ENCODE results near the gene RGPD6. TPM values are rescaled to one million over a fixed set of nuclear protein-coding genes. Genes with fewer than 3 reads are reported as not detected.
"Not testable (repeated sequence)": the region's sequence is repeated elsewhere in the genome, so short reads cannot be mapped to it uniquely, and the experiment has no call there.

The RGPD6 gene
- total and polyA plus RNA-seq, 2 of the 4 experiments (the other 2 are of a cell fraction), result 6.7 to 10.6 TPM

DNA sequence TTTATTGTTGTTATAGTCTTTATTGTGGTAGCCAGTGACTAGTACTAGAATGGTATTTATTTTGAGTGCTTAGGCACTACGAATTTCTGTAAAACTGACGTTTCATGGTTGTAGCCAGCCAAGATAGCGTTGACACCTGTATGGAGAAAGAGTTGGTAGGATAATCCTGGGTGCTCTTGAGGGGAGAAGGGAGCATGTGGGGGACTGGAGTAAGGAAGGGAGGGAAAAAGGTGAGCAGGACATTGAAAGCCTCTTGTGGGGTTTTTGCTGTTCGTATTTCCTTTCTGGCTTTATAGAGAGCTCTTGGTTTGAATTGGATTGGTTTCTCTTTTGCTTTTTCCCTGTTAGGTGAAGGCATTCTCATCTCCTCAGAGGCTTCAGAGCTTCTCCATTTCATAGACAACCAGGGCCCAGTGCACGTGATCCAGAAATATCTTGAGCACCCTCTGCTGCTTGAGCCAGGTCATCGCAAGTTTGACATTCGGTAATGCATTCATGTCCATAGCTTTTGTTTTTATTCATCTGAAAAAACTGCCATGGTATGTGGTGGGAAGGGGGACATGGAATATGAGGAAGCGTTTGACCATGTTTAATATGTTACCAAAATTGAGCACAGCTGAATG lies 77.2 kb downstream of the RGPD6 start:
- H3K14ac ChIP-seq (replicated peaks; ENCODE audit: low read depth, low read length); H3K9ac ChIP-seq (ENCODE audit: low read depth, low read length); CTCF ChIA-PET; H3K4me2 ChIP-seq (ENCODE audit: low read depth, low read length); H3K23ac ChIP-seq (ENCODE audit: low read depth, low read length); H4K20me1 ChIP-seq (ENCODE audit: insufficient read depth, low read length); H2BK5ac ChIP-seq (ENCODE audit: low read depth, low read length, poor library complexity, severe bottlenecking); intact Hi-C loops (cut with micrococcal nuclease); H4K91ac ChIP-seq (ENCODE audit: insufficient read depth, low read depth, low read length); H3K27me3 ChIP-seq (ENCODE audit: control insufficient read depth, insufficient read depth, low read length); H3K4ac ChIP-seq (ENCODE audit: low read depth, low read length); BruUV-seq (replicated peaks); H3K56ac ChIP-seq (ENCODE audit: extremely low read depth, insufficient read depth, low read length); H3K36me3 ChIP-seq (ENCODE audit: control insufficient read depth, insufficient read depth, low read length); H4K8ac ChIP-seq (ENCODE audit: low read depth in 2 of 2, low read length in 2 of 2); H3K9me3 ChIP-seq (ENCODE audit: control insufficient read depth, insufficient read depth, low read length); H2BK120ac ChIP-seq (ENCODE audit: low read depth, low read length); DNase-seq; H3K9me1 ChIP-seq (ENCODE audit: insufficient read depth, low read length); dilution Hi-C loops (cut with HindIII; ENCODE audit: low sequenced_read_pairs, unreplicated experiment); POLR2A ChIA-PET (ENCODE audit: unreplicated experiment); H4K5ac ChIP-seq (ENCODE audit: low read depth, low read length); H2AFZ ChIP-seq (replicated peaks; ENCODE audit: low read length, poor library complexity); H2BK15ac ChIP-seq (ENCODE audit: low read depth, low read length); H3K18ac ChIP-seq (ENCODE audit: low read depth, low read length); in situ Hi-C loops (cut with MboI; ENCODE audit: low sequenced_read_pairs); H2AK5ac ChIP-seq (ENCODE audit: low read depth, low read length); H3K27ac ChIP-seq (ENCODE audit: insufficient read depth, low read length); H2BK20ac ChIP-seq (ENCODE audit: low read depth, low read length); H2AK9ac ChIP-seq (replicated peaks; ENCODE audit: low read depth, low read length, poor library complexity); H3K4me1 ChIP-seq (ENCODE audit: control insufficient read depth, insufficient read depth, low read length); H3K4me3 ChIP-seq (ENCODE audit: insufficient read depth, low read depth, low read length); H3K79me1 ChIP-seq (ENCODE audit: low read depth in 1 of 2, low read length in 2 of 2): not testable (repeated sequence)
- ATAC-seq (ENCODE audit: low read depth), result peak; percentile 99
- WGBS, 2 experiments (ENCODE audit: extremely low coverage in 2 of 2, insufficient read length in 1 of 2), result no CpG with 5 or more reads among the region's 8 CpGs

DNA sequence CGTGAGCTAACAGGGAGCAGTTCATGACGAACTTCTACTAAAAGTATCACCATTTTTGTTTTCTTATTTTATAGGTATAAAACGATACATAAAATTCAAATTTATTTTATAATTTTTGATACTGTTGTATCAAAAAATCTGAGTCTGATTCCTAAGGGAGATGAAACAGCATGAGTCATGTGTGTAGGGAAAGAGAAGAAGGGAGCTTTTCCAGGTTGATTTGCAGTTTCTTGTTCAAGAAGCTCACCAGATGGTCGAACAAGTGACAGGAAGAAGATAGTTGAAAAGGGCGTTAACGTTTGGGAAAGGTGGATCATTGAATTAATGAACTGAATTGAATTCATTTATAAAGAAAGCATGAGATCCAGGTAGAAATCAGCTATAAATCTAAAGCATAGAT lies 81.0 kb downstream of the RGPD6 start:
- H3K9me1 ChIP-seq (ENCODE audit: insufficient read depth, low read length); H3K9ac ChIP-seq (ENCODE audit: low read depth, low read length); H3K56ac ChIP-seq (ENCODE audit: extremely low read depth, insufficient read depth, low read length); H3K4me1 ChIP-seq (ENCODE audit: control insufficient read depth, insufficient read depth, low read length); H4K20me1 ChIP-seq (ENCODE audit: insufficient read depth, low read length); H4K5ac ChIP-seq (ENCODE audit: low read depth, low read length); intact Hi-C loops (cut with micrococcal nuclease); in situ Hi-C loops (cut with MboI; ENCODE audit: low sequenced_read_pairs); CTCF ChIA-PET; H2BK20ac ChIP-seq (ENCODE audit: low read depth, low read length); H2AK9ac ChIP-seq (replicated peaks; ENCODE audit: low read depth, low read length, poor library complexity); dilution Hi-C loops (cut with HindIII; ENCODE audit: low sequenced_read_pairs, unreplicated experiment); DNase-seq; H2BK120ac ChIP-seq (ENCODE audit: low read depth, low read length); H2AK5ac ChIP-seq (ENCODE audit: low read depth, low read length); H3K79me1 ChIP-seq (ENCODE audit: low read depth in 1 of 2, low read length in 2 of 2); H2AFZ ChIP-seq (replicated peaks; ENCODE audit: low read length, poor library complexity); H3K9me3 ChIP-seq (ENCODE audit: control insufficient read depth, insufficient read depth, low read length); H3K4ac ChIP-seq (ENCODE audit: low read depth, low read length); H3K27me3 ChIP-seq (ENCODE audit: control insufficient read depth, insufficient read depth, low read length); H3K27ac ChIP-seq (ENCODE audit: insufficient read depth, low read length); H2BK5ac ChIP-seq (ENCODE audit: low read depth, low read length, poor library complexity, severe bottlenecking); H4K91ac ChIP-seq (ENCODE audit: insufficient read depth, low read depth, low read length); H3K36me3 ChIP-seq (ENCODE audit: control insufficient read depth, insufficient read depth, low read length); H4K8ac ChIP-seq (ENCODE audit: low read depth in 2 of 2, low read length in 2 of 2); POLR2A ChIA-PET (ENCODE audit: unreplicated experiment); H2BK15ac ChIP-seq (ENCODE audit: low read depth, low read length); H3K14ac ChIP-seq (replicated peaks; ENCODE audit: low read depth, low read length); ATAC-seq (ENCODE audit: low read depth); BruUV-seq (replicated peaks); H3K4me3 ChIP-seq (ENCODE audit: insufficient read depth, low read depth, low read length); H3K18ac ChIP-seq (ENCODE audit: low read depth, low read length); H3K23ac ChIP-seq (ENCODE audit: low read depth, low read length); H3K4me2 ChIP-seq (ENCODE audit: low read depth, low read length): not testable (repeated sequence)
- WGBS, 2 experiments (ENCODE audit: extremely low coverage in 2 of 2, insufficient read length in 1 of 2), result no CpG with 5 or more reads among the region's 6 CpGs

Measured in IMR-90 (cell line).